GM23338 (cell line): Measurements from ENCODE around the gene CDYL2. TPM values are rescaled to one million over a fixed set of nuclear protein-coding genes. Genes with fewer than 3 reads are reported as not detected.

ENCODE experiments used
- ATAC-seq: fragments of 200-7000 bp; cut with Tn5 transposase; 3 replicates; pipeline ENCODE4 v1.9.1; 2020
- DNase-seq: peaks from one replicate; pipeline ENCODE4 v3.0.0-alpha.2; 2015; ENCODE audit warnings: low spot score
- H2AFZ ChIP-seq: fragments of 200-600 bp; sonication (generic); 2 replicates; pipeline ENCODE4 v1.8.0; 2016; ENCODE audit warnings: antibody characterized with exemption, mild to moderate bottlenecking, moderate library complexity
- H3F3A ChIP-seq: fragments of 200-600 bp; sonication (generic); replicated peaks from 2 replicates; pipeline ENCODE4 v1.8.0; 2017; ENCODE audit warnings: antibody characterized with exemption, mixed run types, low read depth
- H3K27ac ChIP-seq: fragments of 200-600 bp; sonication (generic); 2 replicates; pipeline ENCODE4 v1.6.1; 2016; ENCODE audit warnings: low read depth
- H3K27me3 ChIP-seq: fragments of 200-600 bp; sonication (generic); 2 replicates; pipeline ENCODE4 v1.8.0; 2016; ENCODE audit warnings: mild to moderate bottlenecking, mixed run types, moderate library complexity; ENCODE audit not compliant: insufficient read depth
- H3K36me3 ChIP-seq: fragments of 200-600 bp; sonication (generic); 2 replicates; pipeline ENCODE4 v1.8.0; 2016; ENCODE audit warnings: mild to moderate bottlenecking; ENCODE audit not compliant: insufficient read depth
- H3K4me1 ChIP-seq: fragments of 200-600 bp; sonication (generic); 2 replicates; pipeline ENCODE4 v1.8.0; 2016; ENCODE audit warnings: mild to moderate bottlenecking, moderate library complexity; ENCODE audit not compliant: insufficient read depth
- H3K4me2 ChIP-seq: fragments of 200-600 bp; sonication (generic); 2 replicates; pipeline ENCODE4 v1.7.1; 2017; ENCODE audit warnings: mixed run types
- H3K4me3 ChIP-seq: fragments of 200-600 bp; sonication (generic); 2 replicates; pipeline ENCODE4 v1.6.1; 2016; ENCODE audit warnings: mixed run types
- H3K79me2 ChIP-seq: fragments of 200-600 bp; sonication (generic); replicated peaks from 2 replicates; pipeline ENCODE4 v1.8.0; 2017; ENCODE audit warnings: mild to moderate bottlenecking; ENCODE audit not compliant: insufficient read depth
- H3K9me2 ChIP-seq: fragments of 200-600 bp; sonication (generic); 2 replicates; pipeline ENCODE4 v1.8.0; 2017; ENCODE audit not compliant: insufficient read depth
- H4K20me1 ChIP-seq: fragments of 200-600 bp; sonication (generic); replicated peaks from 2 replicates; pipeline ENCODE4 v1.8.0; 2017; ENCODE audit warnings: mild to moderate bottlenecking; ENCODE audit not compliant: insufficient read depth
- H3K27ac Mint-ChIP-seq: 2 replicates; pipeline ENCODE4 v1.8.0; 2020; ENCODE audit warnings: inconsistent platforms, mild to moderate bottlenecking, moderate library complexity, mixed read lengths
- H3K27me3 Mint-ChIP-seq: 3 replicates; pipeline ENCODE4 v1.8.0; 2022; ENCODE audit warnings: low read depth, mild to moderate bottlenecking, moderate library complexity, mixed read lengths, inconsistent platforms; ENCODE audit not compliant: insufficient read depth, poor library complexity
- H3K36me3 Mint-ChIP-seq: 3 replicates; pipeline ENCODE4 v1.8.0; 2021; ENCODE audit warnings: low read depth, mild to moderate bottlenecking, inconsistent platforms, moderate library complexity, mixed read lengths
- H3K4me1 Mint-ChIP-seq: 3 replicates; pipeline ENCODE4 v1.8.0; 2020; ENCODE audit warnings: mild to moderate bottlenecking, inconsistent platforms, mixed read lengths
- H3K4me3 Mint-ChIP-seq: 3 replicates; pipeline ENCODE4 v1.8.0; 2021; ENCODE audit warnings: moderate library complexity, mild to moderate bottlenecking, inconsistent platforms, mixed read lengths
- H3K9me3 Mint-ChIP-seq: 3 replicates; pipeline ENCODE4 v1.8.0; 2020; ENCODE audit warnings: moderate library complexity, mild to moderate bottlenecking, inconsistent platforms, mixed read lengths
- CREB1 ChIP-seq: fragments of 250-450 bp; sonication (Bioruptor Pico); IDR thresholded peaks from 2 replicates; pipeline ENCODE4 v1.5.0; 2020; ENCODE audit warnings: low read depth, mild to moderate bottlenecking, moderate library complexity
- EZH2 ChIP-seq: fragments of 200-600 bp; sonication (generic); IDR thresholded peaks from one replicate; pipeline ENCODE4 v1.8.0; 2017; ENCODE audit warnings: antibody characterized with exemption, mild to moderate bottlenecking, low read depth; ENCODE audit not compliant: unreplicated experiment
- EZH2phosphoT487 ChIP-seq: fragments of 200-600 bp; sonication (generic); IDR thresholded peaks from one replicate; pipeline ENCODE4 v1.8.1; 2018; ENCODE audit warnings: antibody characterized with exemption; ENCODE audit not compliant: unreplicated experiment
- JUNB ChIP-seq: IDR thresholded peaks from one replicate; pipeline ENCODE4 v1.6.1; 2016; ENCODE audit warnings: antibody characterized with exemption; ENCODE audit not compliant: unreplicated experiment
- NANOG ChIP-seq: IDR thresholded peaks from 2 replicates; pipeline ENCODE4 v1.6.1; 2016; ENCODE audit warnings: antibody characterized with exemption, borderline replicate concordance
- POLR2AphosphoS5 ChIP-seq: IDR thresholded peaks from 2 replicates; pipeline ENCODE4 v1.6.1; 2016; ENCODE audit warnings: antibody characterized with exemption, low read depth
- STAT1 ChIP-seq: IDR thresholded peaks from one replicate; pipeline ENCODE4 v1.6.1; 2016; ENCODE audit warnings: antibody characterized with exemption; ENCODE audit not compliant: unreplicated experiment
- ZNF114 ChIP-seq: fragments of 250-450 bp; sonication (Bioruptor Pico); IDR thresholded peaks from 2 replicates; pipeline ENCODE4 v1.5.0; 2020; ENCODE audit warnings: mild to moderate bottlenecking, moderate library complexity
- ZNF331 ChIP-seq: fragments of 250-450 bp; sonication (Bioruptor Pico); IDR thresholded peaks from 2 replicates; pipeline ENCODE4 v1.5.0; 2020; ENCODE audit warnings: low read depth, mild to moderate bottlenecking, moderate library complexity
- polyA plus RNA-seq: library from polyadenylated mRNA; unstranded; fragments of >200 nt; fragmentation: Nextera tagmentation; extraction: Ambion mirVana; gene quantifications from 2 replicates; pipeline ENCODE4 v1.2.1, GENCODE V29; 2016
- total RNA-seq: library from RNA; depleted of rRNA; stranded (reverse); fragments of >200 nt; shearing (Covaris generic); gene quantifications from 2 replicates; pipeline ENCODE4 v1.2.3, GENCODE V29; 2014
- TF ChIP-seq, protein P1 (sequence below): IDR thresholded peaks from one replicate; pipeline ENCODE4 v1.6.1; 2018; ENCODE audit warnings: antibody characterized with exemption; ENCODE audit not compliant: unreplicated experiment
- TF ChIP-seq, protein P2 (sequence below), 2 experiments: fragments of 200-600 bp in 1 of 2; sonication (generic) in 1 of 2; conservative IDR thresholded peaks; 2 replicates each; pipeline versions ENCODE4 v1.5.1 to v1.6.1; 2016 to 2017; ENCODE audit warnings: antibody characterized with exemption in 2 of 2, low read depth in 2 of 2, mild to moderate bottlenecking in 2 of 2, moderate library complexity in 1 of 2
- TF ChIP-seq, protein P3 (sequence below): IDR thresholded peaks from 2 replicates; pipeline ENCODE4 v1.6.1; 2016; ENCODE audit warnings: antibody characterized with exemption
- TF ChIP-seq, protein P4 (sequence below): fragments of 250-450 bp; sonication (Bioruptor Pico); IDR thresholded peaks from 2 replicates; pipeline ENCODE4 v1.5.0; 2020; ENCODE audit warnings: mild to moderate bottlenecking, moderate library complexity

Gene CDYL2
- total and polyA plus RNA-seq, 2 experiments from 2014 or later: 0.82 to 4.3 TPM

DNA sequence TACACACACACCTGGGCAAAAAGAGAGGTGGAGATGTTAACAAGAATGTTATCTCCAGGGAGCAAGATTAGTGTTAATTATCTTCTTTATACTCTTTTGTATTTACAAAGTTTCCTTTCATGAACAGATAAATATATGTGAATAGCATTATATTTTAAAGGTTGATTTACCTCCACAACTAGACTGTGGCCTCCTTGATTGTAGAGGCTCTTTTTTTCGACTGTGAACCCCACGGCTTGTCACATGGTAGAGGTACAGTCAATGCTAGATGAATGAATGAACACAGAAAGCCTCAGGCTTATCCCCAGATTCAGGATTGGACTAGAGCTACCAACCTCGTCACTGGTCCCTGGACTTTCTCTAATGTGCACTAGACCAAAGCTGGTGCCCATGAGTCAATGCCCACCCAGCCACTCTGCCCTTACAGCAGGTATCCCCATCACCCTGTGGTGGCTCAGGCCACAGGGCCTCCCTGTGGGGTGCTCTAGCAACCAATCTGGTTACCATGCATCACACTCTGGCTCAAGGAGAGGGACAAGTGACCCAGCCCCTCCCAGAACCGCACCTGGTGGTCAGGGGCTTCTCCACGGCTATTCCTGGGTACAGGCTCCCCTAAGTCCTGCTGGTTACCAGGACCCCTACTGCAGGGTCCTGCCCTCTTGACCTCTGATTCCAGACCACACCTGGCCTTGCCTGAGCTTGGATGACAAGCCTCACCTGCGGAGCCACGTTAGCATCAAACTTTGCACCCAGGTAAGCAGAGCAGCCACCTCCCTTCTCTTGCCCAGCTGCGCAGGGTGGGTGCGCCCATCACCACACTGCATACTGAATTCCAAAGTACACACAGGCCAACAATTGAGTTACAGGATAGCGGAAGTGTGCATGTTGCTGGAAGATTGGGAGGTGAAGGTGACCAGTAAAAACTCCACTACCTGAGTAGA is 101.0 kb downstream of the CDYL2 start:
- H3K4me2 ChIP-seq: no peak overlapping the region
- Mint-ChIP-seq H3K36me3 (no peaks in the 10 kb centered on the region), H3K4me1 (peaks cover 8% of the 10 kb centered on the region), H3K27me3 (no peaks in the 10 kb centered on the region), H3K4me3 (no peak overlapping the region), H3K27ac (no peak overlapping the region), H3K9me3 (no peaks in the 10 kb centered on the region; the same call in 2 of the 3 replicates)
- H3K4me1 ChIP-seq: peaks cover 13% of the 10 kb centered on the region
- no peaks in the 10 kb centered on the region for H3K27me3 ChIP-seq
- no peaks in the 10 kb centered on the region for H3K36me3 ChIP-seq
- DNase-seq: no peak
- peaks cover 9% of the 10 kb centered on the region; the same call in 1 of the 2 replicates for H3K9me2 ChIP-seq
- H4K20me1 ChIP-seq: no peaks in the 10 kb centered on the region
- H3F3A ChIP-seq: no peaks in the 10 kb centered on the region
- TF ChIP-seq EZH2phosphoT487 (no peak), NANOG (no peak), JUNB (no peak), ZNF331 (CRISPR knock-in tag) (no peak), STAT1 (no peak), EZH2 (no peak), CREB1 (CRISPR knock-in tag) (no peak), ZNF114 (CRISPR knock-in tag) (no peak), POLR2AphosphoS5 (no peak)
- TF ChIP-seq, protein P1, sequence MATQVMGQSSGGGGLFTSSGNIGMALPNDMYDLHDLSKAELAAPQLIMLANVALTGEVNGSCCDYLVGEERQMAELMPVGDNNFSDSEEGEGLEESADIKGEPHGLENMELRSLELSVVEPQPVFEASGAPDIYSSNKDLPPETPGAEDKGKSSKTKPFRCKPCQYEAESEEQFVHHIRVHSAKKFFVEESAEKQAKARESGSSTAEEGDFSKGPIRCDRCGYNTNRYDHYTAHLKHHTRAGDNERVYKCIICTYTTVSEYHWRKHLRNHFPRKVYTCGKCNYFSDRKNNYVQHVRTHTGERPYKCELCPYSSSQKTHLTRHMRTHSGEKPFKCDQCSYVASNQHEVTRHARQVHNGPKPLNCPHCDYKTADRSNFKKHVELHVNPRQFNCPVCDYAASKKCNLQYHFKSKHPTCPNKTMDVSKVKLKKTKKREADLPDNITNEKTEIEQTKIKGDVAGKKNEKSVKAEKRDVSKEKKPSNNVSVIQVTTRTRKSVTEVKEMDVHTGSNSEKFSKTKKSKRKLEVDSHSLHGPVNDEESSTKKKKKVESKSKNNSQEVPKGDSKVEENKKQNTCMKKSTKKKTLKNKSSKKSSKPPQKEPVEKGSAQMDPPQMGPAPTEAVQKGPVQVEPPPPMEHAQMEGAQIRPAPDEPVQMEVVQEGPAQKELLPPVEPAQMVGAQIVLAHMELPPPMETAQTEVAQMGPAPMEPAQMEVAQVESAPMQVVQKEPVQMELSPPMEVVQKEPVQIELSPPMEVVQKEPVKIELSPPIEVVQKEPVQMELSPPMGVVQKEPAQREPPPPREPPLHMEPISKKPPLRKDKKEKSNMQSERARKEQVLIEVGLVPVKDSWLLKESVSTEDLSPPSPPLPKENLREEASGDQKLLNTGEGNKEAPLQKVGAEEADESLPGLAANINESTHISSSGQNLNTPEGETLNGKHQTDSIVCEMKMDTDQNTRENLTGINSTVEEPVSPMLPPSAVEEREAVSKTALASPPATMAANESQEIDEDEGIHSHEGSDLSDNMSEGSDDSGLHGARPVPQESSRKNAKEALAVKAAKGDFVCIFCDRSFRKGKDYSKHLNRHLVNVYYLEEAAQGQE: no peak
- TF ChIP-seq, protein P2, sequence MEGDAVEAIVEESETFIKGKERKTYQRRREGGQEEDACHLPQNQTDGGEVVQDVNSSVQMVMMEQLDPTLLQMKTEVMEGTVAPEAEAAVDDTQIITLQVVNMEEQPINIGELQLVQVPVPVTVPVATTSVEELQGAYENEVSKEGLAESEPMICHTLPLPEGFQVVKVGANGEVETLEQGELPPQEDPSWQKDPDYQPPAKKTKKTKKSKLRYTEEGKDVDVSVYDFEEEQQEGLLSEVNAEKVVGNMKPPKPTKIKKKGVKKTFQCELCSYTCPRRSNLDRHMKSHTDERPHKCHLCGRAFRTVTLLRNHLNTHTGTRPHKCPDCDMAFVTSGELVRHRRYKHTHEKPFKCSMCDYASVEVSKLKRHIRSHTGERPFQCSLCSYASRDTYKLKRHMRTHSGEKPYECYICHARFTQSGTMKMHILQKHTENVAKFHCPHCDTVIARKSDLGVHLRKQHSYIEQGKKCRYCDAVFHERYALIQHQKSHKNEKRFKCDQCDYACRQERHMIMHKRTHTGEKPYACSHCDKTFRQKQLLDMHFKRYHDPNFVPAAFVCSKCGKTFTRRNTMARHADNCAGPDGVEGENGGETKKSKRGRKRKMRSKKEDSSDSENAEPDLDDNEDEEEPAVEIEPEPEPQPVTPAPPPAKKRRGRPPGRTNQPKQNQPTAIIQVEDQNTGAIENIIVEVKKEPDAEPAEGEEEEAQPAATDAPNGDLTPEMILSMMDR (conservative IDR thresholded peaks at IDR 0.05; ENCODE audit: low read depth in 2 of 2): no peak
- TF ChIP-seq, protein P3, sequence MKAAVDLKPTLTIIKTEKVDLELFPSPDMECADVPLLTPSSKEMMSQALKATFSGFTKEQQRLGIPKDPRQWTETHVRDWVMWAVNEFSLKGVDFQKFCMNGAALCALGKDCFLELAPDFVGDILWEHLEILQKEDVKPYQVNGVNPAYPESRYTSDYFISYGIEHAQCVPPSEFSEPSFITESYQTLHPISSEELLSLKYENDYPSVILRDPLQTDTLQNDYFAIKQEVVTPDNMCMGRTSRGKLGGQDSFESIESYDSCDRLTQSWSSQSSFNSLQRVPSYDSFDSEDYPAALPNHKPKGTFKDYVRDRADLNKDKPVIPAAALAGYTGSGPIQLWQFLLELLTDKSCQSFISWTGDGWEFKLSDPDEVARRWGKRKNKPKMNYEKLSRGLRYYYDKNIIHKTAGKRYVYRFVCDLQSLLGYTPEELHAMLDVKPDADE: no peak
- TF ChIP-seq, protein P4, sequence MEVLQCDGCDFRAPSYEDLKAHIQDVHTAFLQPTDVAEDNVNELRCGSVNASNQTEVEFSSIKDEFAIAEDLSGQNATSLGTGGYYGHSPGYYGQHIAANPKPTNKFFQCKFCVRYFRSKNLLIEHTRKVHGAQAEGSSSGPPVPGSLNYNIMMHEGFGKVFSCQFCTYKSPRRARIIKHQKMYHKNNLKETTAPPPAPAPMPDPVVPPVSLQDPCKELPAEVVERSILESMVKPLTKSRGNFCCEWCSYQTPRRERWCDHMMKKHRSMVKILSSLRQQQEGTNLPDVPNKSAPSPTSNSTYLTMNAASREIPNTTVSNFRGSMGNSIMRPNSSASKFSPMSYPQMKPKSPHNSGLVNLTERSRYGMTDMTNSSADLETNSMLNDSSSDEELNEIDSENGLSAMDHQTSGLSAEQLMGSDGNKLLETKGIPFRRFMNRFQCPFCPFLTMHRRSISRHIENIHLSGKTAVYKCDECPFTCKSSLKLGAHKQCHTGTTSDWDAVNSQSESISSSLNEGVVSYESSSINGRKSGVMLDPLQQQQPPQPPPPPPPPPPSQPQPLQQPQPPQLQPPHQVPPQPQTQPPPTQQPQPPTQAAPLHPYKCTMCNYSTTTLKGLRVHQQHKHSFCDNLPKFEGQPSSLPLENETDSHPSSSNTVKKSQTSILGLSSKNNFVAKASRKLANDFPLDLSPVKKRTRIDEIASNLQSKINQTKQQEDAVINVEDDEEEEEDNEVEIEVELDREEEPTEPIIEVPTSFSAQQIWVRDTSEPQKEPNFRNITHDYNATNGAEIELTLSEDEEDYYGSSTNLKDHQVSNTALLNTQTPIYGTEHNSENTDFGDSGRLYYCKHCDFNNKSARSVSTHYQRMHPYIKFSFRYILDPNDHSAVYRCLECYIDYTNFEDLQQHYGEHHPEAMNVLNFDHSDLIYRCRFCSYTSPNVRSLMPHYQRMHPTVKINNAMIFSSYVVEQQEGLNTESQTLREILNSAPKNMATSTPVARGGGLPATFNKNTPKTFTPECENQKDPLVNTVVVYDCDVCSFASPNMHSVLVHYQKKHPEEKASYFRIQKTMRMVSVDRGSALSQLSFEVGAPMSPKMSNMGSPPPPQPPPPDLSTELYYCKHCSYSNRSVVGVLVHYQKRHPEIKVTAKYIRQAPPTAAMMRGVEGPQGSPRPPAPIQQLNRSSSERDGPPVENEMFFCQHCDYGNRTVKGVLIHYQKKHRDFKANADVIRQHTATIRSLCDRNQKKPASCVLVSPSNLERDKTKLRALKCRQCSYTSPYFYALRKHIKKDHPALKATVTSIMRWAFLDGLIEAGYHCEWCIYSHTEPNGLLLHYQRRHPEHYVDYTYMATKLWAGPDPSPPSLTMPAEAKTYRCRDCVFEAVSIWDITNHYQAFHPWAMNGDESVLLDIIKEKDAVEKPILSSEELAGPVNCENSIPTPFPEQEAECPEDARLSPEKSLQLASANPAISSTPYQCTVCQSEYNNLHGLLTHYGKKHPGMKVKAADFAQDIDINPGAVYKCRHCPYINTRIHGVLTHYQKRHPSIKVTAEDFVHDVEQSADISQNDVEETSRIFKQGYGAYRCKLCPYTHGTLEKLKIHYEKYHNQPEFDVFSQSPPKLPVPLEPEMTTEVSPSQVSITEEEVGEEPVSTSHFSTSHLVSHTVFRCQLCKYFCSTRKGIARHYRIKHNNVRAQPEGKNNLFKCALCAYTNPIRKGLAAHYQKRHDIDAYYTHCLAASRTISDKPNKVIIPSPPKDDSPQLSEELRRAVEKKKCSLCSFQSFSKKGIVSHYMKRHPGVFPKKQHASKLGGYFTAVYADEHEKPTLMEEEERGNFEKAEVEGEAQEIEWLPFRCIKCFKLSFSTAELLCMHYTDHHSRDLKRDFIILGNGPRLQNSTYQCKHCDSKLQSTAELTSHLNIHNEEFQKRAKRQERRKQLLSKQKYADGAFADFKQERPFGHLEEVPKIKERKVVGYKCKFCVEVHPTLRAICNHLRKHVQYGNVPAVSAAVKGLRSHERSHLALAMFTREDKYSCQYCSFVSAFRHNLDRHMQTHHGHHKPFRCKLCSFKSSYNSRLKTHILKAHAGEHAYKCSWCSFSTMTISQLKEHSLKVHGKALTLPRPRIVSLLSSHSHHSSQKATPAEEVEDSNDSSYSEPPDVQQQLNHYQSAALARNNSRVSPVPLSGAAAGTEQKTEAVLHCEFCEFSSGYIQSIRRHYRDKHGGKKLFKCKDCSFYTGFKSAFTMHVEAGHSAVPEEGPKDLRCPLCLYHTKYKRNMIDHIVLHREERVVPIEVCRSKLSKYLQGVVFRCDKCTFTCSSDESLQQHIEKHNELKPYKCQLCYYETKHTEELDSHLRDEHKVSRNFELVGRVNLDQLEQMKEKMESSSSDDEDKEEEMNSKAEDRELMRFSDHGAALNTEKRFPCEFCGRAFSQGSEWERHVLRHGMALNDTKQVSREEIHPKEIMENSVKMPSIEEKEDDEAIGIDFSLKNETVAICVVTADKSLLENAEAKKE: no peak
- no peak overlapping the region for H2AFZ ChIP-seq
- ATAC-seq: no peak
- H3K79me2 ChIP-seq: no peaks in the 10 kb centered on the region
- no peak overlapping the region for H3K4me3 ChIP-seq
- H3K27ac ChIP-seq: no peak overlapping the region
